ENCODE data around the gene ATP2B2. TPM values are rescaled to one million over a fixed set of nuclear protein-coding genes. Genes with fewer than 3 reads are reported as not detected.
"Not testable (repeated sequence)": the region's sequence is repeated elsewhere in the genome, so short reads cannot be mapped to it uniquely, and the experiment has no call there.

The ATP2B2 gene
- polyA plus RNA-seq, 2 of the 4 experiments (the other 2 are of a cell fraction): 0.03 to 0.04 TPM

- TF ChIP-seq RAD21 (conservative IDR thresholded peaks at IDR 0.05 in 1 of 2, IDR thresholded peaks at IDR 0.05 in 1 of 2): no peak
- TF ChIP-seq RCOR1 (IDR thresholded peaks at IDR 0.05; ENCODE audit: low read depth, low read length): no peak
- TF ChIP-seq HOXB13 (CRISPR knock-in tag; IDR thresholded peaks at IDR 0.05; ENCODE audit: low read depth): no peak
Observed at GRCh38 chr3:10303105-10303504, 202.3 kb downstream of the ATP2B2 start (continued).

- TF ChIP-seq MYC (IDR thresholded peaks at IDR 0.05; ENCODE audit: borderline replicate concordance, low read length): no peak
- WGBS (ENCODE audit: missing lambda C conversion rate): 85% methylated on average over 9 of the region's 9 CpGs
- CTCF ChIA-PET: interaction anchor here (1.0 to 1.1 kb wide), 2 partner anchors 13 to 678 kb away, joined by 4 to 6 read pairs; no protein-coding TSS in a partner anchor
- Histone ChIP-seq H3K27ac (no peak overlapping the region), H3K4me2 (no peak overlapping the region), H3K9me3 (no peaks in the 10 kb centered on the region), H3K4me1 (no peaks in the 10 kb centered on the region), H3K4me3 (no peak overlapping the region)
- POLR2A ChIA-PET: no interaction called here
- no peak; a peak in 1 of 6 replicates for ATAC-seq
- no peak for FAIRE-seq
- DNase-seq (ENCODE audit: low read depth in 1 of 2, low spot score in 1 of 2): no peak
Observed at GRCh38 chr3:10300087-10300486, 205.3 kb downstream of the ATP2B2 start.

- FAIRE-seq (no peak), DNase-seq (ENCODE audit: low read depth in 1 of 2, low spot score in 1 of 2) (no peak), ATAC-seq (no peak)
- H3K4me2 ChIP-seq: no peak overlapping the region
- TF ChIP-seq MAZ (IDR thresholded peaks at IDR 0.05; ENCODE audit: borderline replicate concordance, low read depth, low read length) (no peak), USF2 (IDR thresholded peaks at IDR 0.05) (no peak), MAFK (IDR thresholded peaks at IDR 0.05; ENCODE audit: partially characterized antibody) (no peak), ZC3H11A (IDR thresholded peaks at IDR 0.05) (no peak)
- no peaks in the 10 kb centered on the region for H3K4me1 ChIP-seq
- no peaks in the 10 kb centered on the region for H3K9me3 ChIP-seq
- 93% methylated on average over 6 of the region's 6 CpGs for WGBS (ENCODE audit: missing lambda C conversion rate)
- ChIA-PET POLR2A (no interaction called here), CTCF (interaction anchor here (0.9 to 1.1 kb wide), 3 partner anchors 13 to 678 kb away, joined by 3 to 6 read pairs (median 4); no protein-coding TSS in a partner anchor)
- no peak overlapping the region for H3K27ac ChIP-seq
- H3K4me3 ChIP-seq: no peak overlapping the region
Observed at GRCh38 chr3:10299679-10300078, 205.7 kb downstream of the ATP2B2 start.

- no peak for ATAC-seq
- CTCF ChIA-PET: interaction anchor here (0.9 to 1.1 kb wide), 3 partner anchors 12 to 679 kb away, joined by 3 to 6 read pairs (median 4); no protein-coding TSS in a partner anchor
- Histone ChIP-seq H3K4me2 (no peak overlapping the region), H3K4me1 (no peaks in the 10 kb centered on the region), H3K27ac (no peak overlapping the region), H3K9me3 (no peaks in the 10 kb centered on the region), H3K4me3 (no peak overlapping the region)
- DNase-seq (ENCODE audit: low read depth in 1 of 2, low spot score in 1 of 2): no peak
- 93% methylated on average over 2 of the region's 2 CpGs for WGBS (ENCODE audit: missing lambda C conversion rate)
- no peak for FAIRE-seq
- POLR2A ChIA-PET: no interaction called here
- TF ChIP-seq E2F6 (IDR thresholded peaks at IDR 0.05; ENCODE audit: borderline replicate concordance, low read depth) (no peak), RAD21 (conservative IDR thresholded peaks at IDR 0.05 in 1 of 2, IDR thresholded peaks at IDR 0.05 in 1 of 2) (peak; percentile 10 to 24; a peak in 2 of 5 replicates)
Observed at GRCh38 chr3:10299175-10299574, 206.2 kb downstream of the ATP2B2 start.

- H3K4me1 ChIP-seq; H3K4me2 ChIP-seq; POLR2A ChIA-PET; CTCF ChIA-PET; H3K4me3 ChIP-seq; ATAC-seq; DNase-seq (ENCODE audit: low read depth in 1 of 2, low spot score in 1 of 2); H3K27ac ChIP-seq; FAIRE-seq; H3K9me3 ChIP-seq: not testable (repeated sequence)
- 67% methylated on average over 1 of the region's 1 CpG for WGBS (ENCODE audit: missing lambda C conversion rate)
Observed at GRCh38 chr3:10298064-10298463, 207.3 kb downstream of the ATP2B2 start.

- WGBS (ENCODE audit: missing lambda C conversion rate): 88% methylated on average over 12 of the region's 12 CpGs
Observed at GRCh38 chr3:10294030-10294586, 211.3 kb downstream of the ATP2B2 start.

More at GRCh38 chr3:10294030-10294586, 211.3 kb downstream of the ATP2B2 start:
- Histone ChIP-seq H3K4me1 (no peaks in the 10 kb centered on the region), H3K4me3 (no peak overlapping the region), H3K4me2 (no peak overlapping the region), H3K9me3 (no peaks in the 10 kb centered on the region), H3K27ac (no peak overlapping the region)
- ATAC-seq (no peak), FAIRE-seq (no peak), DNase-seq (ENCODE audit: low read depth in 1 of 2, low spot score in 1 of 2) (no peak)
- POLR2A ChIA-PET: interaction anchor here (1.2 kb wide), 1 partner anchor 10 kb away, joined by 3 read pairs; no protein-coding TSS in a partner anchor
- TF ChIP-seq ZSCAN20 (CRISPR knock-in tag; IDR thresholded peaks at IDR 0.05) (no peak), HOXA7 (CRISPR knock-in tag; IDR thresholded peaks at IDR 0.05) (no peak), RAD21 (conservative IDR thresholded peaks at IDR 0.05 in 1 of 2, IDR thresholded peaks at IDR 0.05 in 1 of 2) (no peak), MAFK (IDR thresholded peaks at IDR 0.05; ENCODE audit: partially characterized antibody) (no peak), BCL3 (IDR thresholded peaks at IDR 0.05) (no peak), CBX8 (IDR thresholded peaks at IDR 0.05) (no peak)
- CTCF ChIA-PET: interaction anchor here (0.6 to 1.2 kb wide), 2 partner anchors 9 to 87 kb away, joined by 3 read pairs; no protein-coding TSS in a partner anchor
